Rectal smooth muscle tissue (tissue), 1 donor: ENCODE data around the gene ANK3.

Source experiments
- H3K27ac ChIP-seq: one replicate; pipeline ENCODE4 v1.7.0; 2013; ENCODE audit warnings: low read depth, low read length, inconsistent platforms
- H3K27me3 ChIP-seq: one replicate; pipeline ENCODE4 v1.7.0; 2013; ENCODE audit warnings: low read length; ENCODE audit not compliant: control insufficient read depth, insufficient read depth
- H3K36me3 ChIP-seq: one replicate; pipeline ENCODE4 v1.7.0; 2013; ENCODE audit warnings: low read length; ENCODE audit not compliant: control insufficient read depth, insufficient read depth
- H3K4me1 ChIP-seq: one replicate; pipeline ENCODE4 v1.7.0; 2013; ENCODE audit warnings: low read length; ENCODE audit not compliant: control insufficient read depth, insufficient read depth
- H3K4me3 ChIP-seq: one replicate; pipeline ENCODE4 v1.7.0; 2013; ENCODE audit warnings: low read length
- H3K9ac ChIP-seq: one replicate; pipeline ENCODE4 v1.7.0; 2013; ENCODE audit warnings: low read length

ANK3 gene

DNA sequence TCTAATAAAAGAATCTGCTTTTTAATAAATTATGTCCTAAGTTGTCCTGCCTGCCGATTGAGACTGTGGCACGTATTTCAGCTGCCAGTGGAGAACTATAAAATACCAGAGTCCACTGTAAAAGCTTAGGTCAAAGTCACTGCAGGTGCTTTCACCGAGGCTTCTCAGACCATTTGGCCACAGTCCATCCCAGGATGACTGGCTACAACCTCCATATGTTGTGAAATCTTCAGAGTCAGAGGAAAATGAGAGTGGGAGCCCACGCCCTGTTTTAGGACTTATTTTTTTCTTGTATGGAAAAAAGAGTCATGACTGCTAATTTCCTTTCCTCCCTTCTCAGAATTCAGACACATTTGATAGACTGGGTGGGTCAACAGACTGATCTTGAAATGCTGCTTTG is 182.9 kb downstream of the ANK3 start:
- Histone ChIP-seq H3K27ac (no peak overlapping the region), H3K36me3 (no peaks in the 10 kb centered on the region), H3K9ac (no peak overlapping the region), H3K27me3 (no peaks in the 10 kb centered on the region), H3K4me1 (no peaks in the 10 kb centered on the region), H3K4me3 (no peak overlapping the region)

DNA sequence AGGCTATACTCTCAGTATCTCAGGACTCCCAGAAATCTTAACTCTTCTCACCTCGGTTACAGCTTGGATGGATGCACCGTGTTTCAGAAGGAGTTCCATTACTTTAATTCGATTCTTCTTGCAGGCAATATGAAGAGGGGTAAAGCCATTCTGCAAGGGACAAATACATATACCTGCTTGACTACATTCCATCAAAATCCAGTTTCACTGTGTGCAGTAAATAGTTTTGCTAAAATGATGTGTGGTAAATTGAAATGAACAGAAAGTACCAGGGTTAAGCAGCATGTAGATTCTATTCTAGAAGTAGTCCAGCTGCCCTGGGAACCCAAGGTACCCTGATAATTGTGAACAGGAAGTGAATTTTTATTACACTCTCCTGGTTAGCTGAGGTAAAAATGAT is 183.9 kb downstream of the ANK3 start:
- no peak overlapping the region for H3K27ac ChIP-seq
- no peak overlapping the region for H3K4me3 ChIP-seq
- H3K4me1 ChIP-seq: no peaks in the 10 kb centered on the region
- H3K36me3 ChIP-seq: no peaks in the 10 kb centered on the region
- no peak overlapping the region for H3K9ac ChIP-seq
- no peaks in the 10 kb centered on the region for H3K27me3 ChIP-seq

DNA sequence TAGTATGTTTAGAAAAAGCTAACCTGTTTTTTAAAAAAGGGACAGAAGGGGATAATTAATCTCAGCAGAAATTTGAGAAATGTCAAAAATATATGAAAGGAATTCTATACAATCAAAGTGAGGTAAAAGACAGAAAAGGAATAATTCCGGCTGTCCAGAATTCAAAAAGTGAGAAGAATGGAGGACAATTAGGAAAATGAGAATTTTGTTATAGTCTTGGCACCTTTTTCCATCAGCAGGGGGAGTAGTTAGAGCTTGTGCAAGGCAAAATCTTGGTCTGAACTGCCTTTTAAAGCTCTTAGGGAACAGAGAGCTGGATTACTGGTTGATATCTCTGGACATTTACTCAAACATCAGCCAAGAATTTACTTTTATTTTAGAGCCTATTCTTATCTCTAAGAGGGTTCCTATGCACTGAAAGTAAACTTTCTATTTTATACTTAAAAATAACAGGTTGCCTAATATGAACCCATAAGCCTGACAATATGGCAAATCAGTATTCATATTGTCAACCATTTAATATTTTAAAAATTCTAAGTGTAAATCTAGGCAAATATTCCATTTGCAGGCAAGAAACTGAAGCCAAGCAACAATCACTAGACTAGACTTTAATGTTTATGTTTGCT is 185.6 kb downstream of the ANK3 start:
- Histone ChIP-seq H3K27ac (no peak overlapping the region), H3K36me3 (no peaks in the 10 kb centered on the region), H3K4me1 (no peaks in the 10 kb centered on the region), H3K9ac (no peak overlapping the region), H3K27me3 (no peaks in the 10 kb centered on the region), H3K4me3 (no peak overlapping the region)

DNA sequence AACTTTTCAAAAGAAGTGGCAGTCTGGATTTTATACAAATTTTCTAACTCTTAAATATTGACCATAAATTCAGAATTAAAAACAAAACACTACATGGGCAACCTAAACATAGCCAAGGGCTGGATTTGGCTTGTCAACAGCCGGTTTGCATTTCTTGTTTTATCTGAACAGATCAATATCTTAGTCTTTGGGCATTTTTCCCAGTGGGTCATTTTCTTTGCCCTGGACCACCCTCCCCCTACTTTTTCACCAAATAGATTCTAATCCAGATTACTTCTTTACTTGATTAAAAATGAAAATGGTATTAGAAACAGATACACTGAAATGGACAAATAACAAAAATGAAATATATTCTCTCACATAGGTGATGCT is 189.0 kb downstream of the ANK3 start:
- Histone ChIP-seq H3K36me3 (no peaks in the 10 kb centered on the region), H3K4me3 (no peak overlapping the region), H3K9ac (no peak overlapping the region), H3K27me3 (no peaks in the 10 kb centered on the region), H3K27ac (no peak overlapping the region), H3K4me1 (no peaks in the 10 kb centered on the region)

DNA sequence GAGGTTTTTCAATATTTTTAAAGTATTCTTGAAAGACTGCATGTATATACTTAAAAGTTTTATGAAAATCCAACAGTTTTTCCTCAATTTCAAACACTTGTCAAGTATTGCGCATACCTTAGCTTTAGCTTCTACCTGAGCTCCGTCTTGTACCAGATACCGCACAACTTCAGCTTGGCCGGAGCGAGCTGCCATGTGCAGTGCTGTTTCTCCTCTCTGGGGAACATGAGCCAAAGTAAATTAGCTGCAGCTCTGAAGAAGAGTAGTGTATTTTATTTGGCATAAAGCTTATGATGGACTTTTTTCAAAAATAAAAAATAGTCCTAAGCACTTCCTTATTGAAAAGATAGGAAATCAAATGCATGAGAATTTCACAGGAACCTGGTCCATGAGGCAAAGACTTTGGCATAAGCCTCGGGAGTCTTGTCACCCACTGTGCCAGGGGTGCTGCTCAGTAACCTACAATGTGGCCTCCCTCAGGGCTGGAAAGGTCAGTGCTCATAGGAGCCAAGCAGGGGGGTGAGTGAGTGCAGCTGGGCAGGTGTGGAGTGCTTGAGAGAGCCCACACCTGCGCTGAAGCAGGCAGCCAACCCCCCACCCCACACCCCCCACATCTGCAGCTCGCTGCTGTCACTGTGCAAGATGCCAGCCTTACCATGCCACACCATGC is 189.5 kb downstream of the ANK3 start:
- Histone ChIP-seq H3K4me1 (no peaks in the 10 kb centered on the region), H3K36me3 (no peaks in the 10 kb centered on the region), H3K27ac (no peak overlapping the region), H3K27me3 (no peaks in the 10 kb centered on the region), H3K9ac (no peak overlapping the region), H3K4me3 (no peak overlapping the region)

DNA sequence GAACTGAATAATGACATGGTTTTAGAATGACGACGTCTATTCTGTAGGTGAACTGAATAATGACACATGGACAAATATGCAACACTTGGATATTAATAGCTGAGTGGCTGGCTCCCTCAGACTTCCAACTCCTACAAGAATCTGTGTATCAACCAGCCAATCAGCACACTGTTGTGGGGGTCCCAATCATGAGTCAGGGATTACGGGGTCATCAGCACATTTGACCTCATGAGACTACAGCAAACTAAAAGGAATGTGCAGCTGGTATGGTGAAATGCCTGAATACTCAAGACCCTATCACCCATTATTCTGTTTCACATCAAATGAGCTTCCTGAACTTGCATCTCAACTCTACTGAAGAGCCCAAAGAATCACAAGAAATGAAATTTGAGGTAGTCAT is 192.5 kb downstream of the ANK3 start:
- no peaks in the 10 kb centered on the region for H3K36me3 ChIP-seq
- H3K9ac ChIP-seq: no peak overlapping the region
- H3K27ac ChIP-seq: no peak overlapping the region
- H3K27me3 ChIP-seq: no peaks in the 10 kb centered on the region
- H3K4me1 ChIP-seq: no peaks in the 10 kb centered on the region
- no peak overlapping the region for H3K4me3 ChIP-seq

DNA sequence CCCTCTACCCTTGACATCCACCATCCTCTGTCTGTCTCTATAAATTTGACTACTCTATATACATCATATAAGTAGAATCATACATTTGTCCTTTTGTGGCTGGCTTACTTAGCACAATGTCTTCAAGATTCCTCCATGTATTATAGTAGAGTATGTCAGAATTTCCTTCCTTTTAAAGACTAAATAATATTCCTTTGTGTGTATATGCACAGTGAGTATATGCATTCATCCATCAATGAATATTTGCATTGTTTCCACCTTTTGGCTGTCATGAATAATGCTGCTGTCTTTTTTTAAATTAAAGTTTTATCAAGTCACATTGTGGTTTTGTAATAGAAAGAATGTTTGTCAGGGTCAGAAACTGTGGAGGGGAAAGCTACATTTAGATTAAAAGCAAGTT is 195.3 kb downstream of the ANK3 start:
- Histone ChIP-seq H3K9ac (no peak overlapping the region), H3K4me3 (no peak overlapping the region), H3K36me3 (no peaks in the 10 kb centered on the region), H3K4me1 (no peaks in the 10 kb centered on the region), H3K27me3 (no peaks in the 10 kb centered on the region), H3K27ac (no peak overlapping the region)

DNA sequence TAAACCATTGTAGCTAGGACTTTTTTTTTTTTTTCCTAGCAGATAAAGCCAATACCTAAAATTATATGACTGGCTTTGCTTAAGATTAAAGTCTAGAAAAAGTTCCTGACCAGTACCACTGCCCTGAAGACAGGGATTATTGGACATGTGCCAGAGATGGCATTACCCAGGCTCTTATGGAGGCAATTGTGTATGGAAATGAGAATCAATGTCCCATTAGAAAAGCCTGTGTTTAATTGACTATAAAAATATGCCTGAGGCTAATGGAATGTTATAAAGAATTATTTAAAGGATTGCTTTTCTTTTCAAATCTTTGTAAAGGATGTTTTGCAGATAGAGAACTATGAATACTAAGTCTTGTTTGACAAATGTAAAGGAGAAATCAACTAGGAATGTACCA is 196.7 kb downstream of the ANK3 start:
- Histone ChIP-seq H3K36me3 (no peaks in the 10 kb centered on the region), H3K4me3 (no peak overlapping the region), H3K4me1 (no peaks in the 10 kb centered on the region), H3K27me3 (no peaks in the 10 kb centered on the region), H3K27ac (no peak overlapping the region), H3K9ac (no peak overlapping the region)

DNA sequence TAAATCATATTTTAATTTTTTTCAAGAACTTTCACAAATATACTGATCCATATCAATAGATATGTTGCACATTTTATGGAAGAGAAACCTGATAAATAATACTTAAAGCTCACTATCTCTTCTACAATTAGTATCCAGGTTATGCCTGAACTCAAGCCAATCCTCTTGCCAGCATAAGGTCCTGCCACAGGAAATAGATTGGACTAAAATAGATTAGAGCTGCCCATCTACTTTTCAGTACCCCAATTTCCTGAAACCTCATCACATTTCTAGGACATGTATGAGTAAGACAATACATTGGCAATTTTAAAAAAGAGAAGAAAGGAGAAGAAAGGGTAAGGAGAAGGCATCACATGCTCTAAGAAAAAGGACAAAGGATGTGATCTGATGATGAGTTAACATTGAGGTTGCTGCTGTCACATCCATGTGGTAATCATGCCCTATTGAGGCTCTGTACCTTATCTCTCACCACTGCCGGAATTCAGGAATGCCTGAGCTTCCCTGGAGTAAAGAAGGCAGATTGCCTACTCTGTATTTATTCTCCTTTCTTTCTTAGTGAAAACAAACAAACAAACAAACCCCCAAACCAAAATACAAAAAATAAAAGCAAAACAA is 199.7 kb downstream of the ANK3 start:
- H3K9ac ChIP-seq: no peak overlapping the region
- no peak overlapping the region for H3K4me3 ChIP-seq
- H3K4me1 ChIP-seq: no peaks in the 10 kb centered on the region
- H3K27me3 ChIP-seq: no peaks in the 10 kb centered on the region
- H3K36me3 ChIP-seq: no peaks in the 10 kb centered on the region
- H3K27ac ChIP-seq: no peak overlapping the region

DNA sequence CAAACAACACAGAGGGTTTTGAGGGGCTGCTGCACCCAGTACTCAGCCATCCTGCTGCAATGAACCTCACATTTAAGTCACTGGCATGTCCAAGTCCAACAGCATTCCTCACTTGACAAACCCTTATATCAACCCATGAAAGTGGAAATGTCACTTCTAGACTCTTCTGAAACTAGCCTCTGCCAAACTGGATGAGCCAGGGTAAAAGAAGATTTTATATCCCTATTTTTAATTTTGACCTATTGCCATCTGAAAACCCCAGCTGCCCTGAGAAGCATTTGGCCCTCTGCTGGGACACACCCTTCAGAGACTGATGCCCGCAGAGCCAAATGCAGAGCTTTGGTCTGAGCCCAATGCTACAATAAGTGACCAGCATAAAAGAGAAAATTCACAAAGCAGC is 201.1 kb downstream of the ANK3 start:
- Histone ChIP-seq H3K4me1 (no peaks in the 10 kb centered on the region), H3K27ac (no peak overlapping the region)

DNA sequence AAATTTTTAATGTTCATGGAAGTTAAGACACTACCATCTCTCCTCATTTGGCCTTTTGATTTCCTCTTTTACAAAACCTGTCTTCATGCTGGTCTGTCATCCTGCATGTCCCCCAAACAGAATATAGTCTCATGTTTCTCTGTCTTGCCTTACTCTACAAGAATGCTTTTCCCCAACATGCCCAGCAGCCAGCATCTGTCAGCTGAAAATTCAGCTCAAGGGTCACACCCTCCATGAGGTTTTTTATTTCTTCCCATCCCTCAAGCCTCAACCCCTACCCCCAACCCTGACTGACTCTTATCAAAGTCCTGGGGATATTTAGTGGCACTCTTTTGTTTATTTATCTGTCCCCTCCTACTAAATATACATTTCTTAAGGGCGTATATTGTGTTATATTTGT is 202.0 kb downstream of the ANK3 start:
- no peaks in the 10 kb centered on the region for H3K4me1 ChIP-seq
- H3K27ac ChIP-seq: no peak overlapping the region
- H3K36me3 ChIP-seq: no peaks in the 10 kb centered on the region
- no peak overlapping the region for H3K4me3 ChIP-seq
- H3K9ac ChIP-seq: no peak overlapping the region
- H3K27me3 ChIP-seq: no peaks in the 10 kb centered on the region

More for the DNA sequence above, 201.1 kb downstream of the ANK3 start:
- H3K36me3 ChIP-seq: no peaks in the 10 kb centered on the region
- H3K27me3 ChIP-seq: no peaks in the 10 kb centered on the region
- H3K9ac ChIP-seq: no peak overlapping the region
- H3K4me3 ChIP-seq: no peak overlapping the region

DNA sequence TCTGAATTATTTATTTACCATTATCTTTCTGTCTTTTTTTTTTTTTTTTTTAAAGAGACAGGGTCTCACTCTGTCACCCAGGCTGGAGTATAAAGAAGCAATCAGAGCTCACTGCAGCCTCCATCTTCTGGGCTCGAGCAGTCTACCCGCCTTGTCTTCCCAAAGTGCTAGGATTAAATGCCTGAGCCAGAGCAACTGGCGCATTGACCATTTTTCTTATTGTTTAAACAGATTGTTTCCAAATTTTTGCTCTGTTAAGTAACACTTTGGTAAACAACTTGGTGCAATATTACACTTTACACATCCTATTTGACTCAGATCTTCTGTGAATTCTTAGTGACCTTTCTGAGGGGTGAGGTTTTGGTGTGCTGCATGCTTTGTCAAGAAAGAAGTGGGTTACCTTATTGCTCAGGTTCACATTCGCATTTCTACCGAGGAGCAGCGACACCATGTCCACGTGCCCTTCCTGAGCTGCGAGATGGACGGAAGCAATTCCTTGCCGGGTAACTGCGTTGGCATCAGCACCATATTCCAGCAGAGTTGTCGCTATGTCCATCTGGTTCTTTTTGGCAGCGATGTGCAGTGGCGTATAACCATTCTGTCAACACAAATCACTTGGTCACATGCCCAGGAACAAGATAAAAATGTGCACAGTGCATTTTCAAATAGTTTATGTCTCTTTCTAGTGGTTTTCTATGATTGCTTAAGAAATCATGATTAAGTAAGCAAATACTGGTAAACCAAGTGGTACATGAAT is 203.2 kb downstream of the ANK3 start:
- Histone ChIP-seq H3K27me3 (no peaks in the 10 kb centered on the region), H3K36me3 (no peaks in the 10 kb centered on the region), H3K27ac (no peak overlapping the region), H3K4me3 (no peak overlapping the region), H3K4me1 (no peaks in the 10 kb centered on the region), H3K9ac (no peak overlapping the region)
